ENCODE measurements around the gene RESP18. TPM values are rescaled to one million over a fixed set of nuclear protein-coding genes. Genes with fewer than 3 reads are reported as not detected.

RESP18 gene
- total RNA-seq, 1 donor from 2014 or later, result not detected

GRCh38 chr2:219356834-219357233 is 24.3 kb upstream of the RESP18 start:
- no peaks in the 10 kb centered on the region for H3K9me3 ChIP-seq (ENCODE audit: low read depth)
- Mint-ChIP-seq H3K27me3 (ENCODE audit: insufficient read depth, low read depth) (peaks cover 51% of the 10 kb centered on the region), H3K4me1 (peaks cover 12% of the 10 kb centered on the region), H3K9me3 (no peaks in the 10 kb centered on the region), H3K27ac (no peak overlapping the region), H3K4me3 (no peak overlapping the region), H3K36me3 (peaks cover 2% of the 10 kb centered on the region)
- no peaks in the 10 kb centered on the region for H3F3A ChIP-seq (ENCODE audit: low read depth)
- H3K4me1 ChIP-seq, result peaks cover 8% of the 10 kb centered on the region
- no peaks in the 10 kb centered on the region for H4K20me1 ChIP-seq (ENCODE audit: low read depth)
- no peak overlapping the region for H3K4me3 ChIP-seq
- H3K9ac ChIP-seq, result no peak overlapping the region
- H3K79me2 ChIP-seq (ENCODE audit: low read depth), result no peaks in the 10 kb centered on the region
- no peak for TF ChIP-seq EZH2phosphoT487 (IDR thresholded peaks at IDR 0.05)
- no peak for TF ChIP-seq EZH2 (IDR thresholded peaks at IDR 0.05)
- TF ChIP-seq CTCF (IDR thresholded peaks at IDR 0.05), result no peak
- no peak for DNase-seq (ENCODE audit: low spot score)
- no peaks in the 10 kb centered on the region for H3K36me3 ChIP-seq
- H2AFZ ChIP-seq (replicated peaks), result no peak overlapping the region
- no peak overlapping the region for H3K27ac ChIP-seq
- peaks cover 85% of the 10 kb centered on the region for H3K27me3 ChIP-seq
- H3K4me2 ChIP-seq, result no peak overlapping the region

GRCh38 chr2:219354582-219354981 is 22.0 kb upstream of the RESP18 start:
- Histone ChIP-seq H3K4me2 (no peak overlapping the region), H3K4me3 (no peak overlapping the region)

GRCh38 chr2:219353129-219353528 is 20.6 kb upstream of the RESP18 start:
- Mint-ChIP-seq H3K27ac (no peak overlapping the region), H3K36me3 (peaks cover 2% of the 10 kb centered on the region), H3K4me1 (peaks cover 38% of the 10 kb centered on the region), H3K9me3 (no peaks in the 10 kb centered on the region), H3K27me3 (ENCODE audit: insufficient read depth, low read depth) (peaks cover 40% of the 10 kb centered on the region), H3K4me3 (no peak overlapping the region)
- no peak overlapping the region for H3K4me3 ChIP-seq
- H3F3A ChIP-seq (ENCODE audit: low read depth), result peaks cover 3% of the 10 kb centered on the region
- no peaks in the 10 kb centered on the region for H3K9me3 ChIP-seq (ENCODE audit: low read depth)
- H3K36me3 ChIP-seq, result no peaks in the 10 kb centered on the region
- H3K4me1 ChIP-seq, result peaks cover 9% of the 10 kb centered on the region
- no peak for DNase-seq (ENCODE audit: low spot score)
- H2AFZ ChIP-seq (replicated peaks), result no peak overlapping the region
- no peak overlapping the region for H3K27ac ChIP-seq
- H3K4me2 ChIP-seq, result no peak overlapping the region
- H3K27me3 ChIP-seq, result peaks cover 54% of the 10 kb centered on the region
- no peaks in the 10 kb centered on the region for H4K20me1 ChIP-seq (ENCODE audit: low read depth)
- no peak overlapping the region for H3K9ac ChIP-seq
- TF ChIP-seq EZH2phosphoT487 (IDR thresholded peaks at IDR 0.05), result no peak
- no peak for TF ChIP-seq EZH2 (IDR thresholded peaks at IDR 0.05)
- TF ChIP-seq CTCF (IDR thresholded peaks at IDR 0.05), result no peak
- H3K79me2 ChIP-seq (ENCODE audit: low read depth), result no peaks in the 10 kb centered on the region

More at GRCh38 chr2:219354582-219354981, 22.0 kb upstream of the RESP18 start:
- Histone ChIP-seq H3F3A (ENCODE audit: low read depth) (peaks cover 3% of the 10 kb centered on the region), H3K27me3 (peaks cover 62% of the 10 kb centered on the region), H3K27ac (no peak overlapping the region), H2AFZ (replicated peaks) (no peak overlapping the region), H3K9me3 (ENCODE audit: low read depth) (no peaks in the 10 kb centered on the region), H3K79me2 (ENCODE audit: low read depth) (no peaks in the 10 kb centered on the region), H4K20me1 (ENCODE audit: low read depth) (no peaks in the 10 kb centered on the region), H3K36me3 (no peaks in the 10 kb centered on the region), H3K4me1 (peaks cover 16% of the 10 kb centered on the region), H3K9ac (no peak overlapping the region)
- no peaks in the 10 kb centered on the region for H3K9me3 Mint-ChIP-seq
- TF ChIP-seq EZH2 (IDR thresholded peaks at IDR 0.05) (no peak), CTCF (IDR thresholded peaks at IDR 0.05) (no peak), EZH2phosphoT487 (IDR thresholded peaks at IDR 0.05) (no peak)
- no peak for DNase-seq (ENCODE audit: low spot score)
- peaks cover 42% of the 10 kb centered on the region for H3K27me3 Mint-ChIP-seq (ENCODE audit: insufficient read depth, low read depth)
- peaks cover 34% of the 10 kb centered on the region for H3K4me1 Mint-ChIP-seq
- no peak overlapping the region for H3K27ac Mint-ChIP-seq
- peaks cover 2% of the 10 kb centered on the region for H3K36me3 Mint-ChIP-seq
- no peak overlapping the region for H3K4me3 Mint-ChIP-seq

All from neural progenitor cell (in vitro differentiated cells).